ENCODE results near the gene WDR4. TPM values are rescaled to one million over a fixed set of nuclear protein-coding genes. Genes with fewer than 3 reads are reported as not detected.

Gene WDR4
- total and polyA plus RNA-seq, 4 donors = 4.6 to 12.9 (median 9.2) TPM

DNA sequence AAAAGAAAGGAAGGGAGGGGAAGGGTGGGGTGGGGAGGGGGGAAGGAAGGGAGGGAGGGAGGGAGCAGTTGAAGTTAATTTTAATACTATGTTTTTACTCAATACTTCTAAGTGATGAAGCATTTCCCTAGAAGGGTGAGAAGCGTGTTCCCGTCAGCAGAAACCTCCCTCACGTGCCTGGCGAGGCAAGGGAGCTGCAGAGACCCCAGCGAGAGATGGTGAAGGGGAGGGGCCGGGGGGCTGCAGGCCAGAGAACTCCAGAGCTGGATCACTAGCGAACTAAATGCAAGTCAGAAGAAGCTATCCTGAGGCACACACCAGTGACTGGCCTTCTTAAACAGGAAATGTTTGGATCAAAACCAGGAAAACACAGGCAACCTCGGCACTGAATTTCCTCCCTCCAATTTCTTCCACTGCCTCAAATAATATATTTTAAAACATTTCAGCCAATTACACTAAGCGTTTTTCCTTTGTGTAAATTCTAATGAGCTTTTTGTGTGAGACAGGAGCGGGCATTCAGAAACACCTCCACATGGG lies 18.0 kb downstream of the WDR4 start (continued):
- TF ChIP-seq, protein P1, sequence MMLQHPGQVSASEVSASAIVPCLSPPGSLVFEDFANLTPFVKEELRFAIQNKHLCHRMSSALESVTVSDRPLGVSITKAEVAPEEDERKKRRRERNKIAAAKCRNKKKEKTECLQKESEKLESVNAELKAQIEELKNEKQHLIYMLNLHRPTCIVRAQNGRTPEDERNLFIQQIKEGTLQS (IDR thresholded peaks at IDR 0.05) = no peak
- no peak for TF ChIP-seq HNF4A (conservative IDR thresholded peaks at IDR 0.05)
- TF ChIP-seq, protein P2, sequence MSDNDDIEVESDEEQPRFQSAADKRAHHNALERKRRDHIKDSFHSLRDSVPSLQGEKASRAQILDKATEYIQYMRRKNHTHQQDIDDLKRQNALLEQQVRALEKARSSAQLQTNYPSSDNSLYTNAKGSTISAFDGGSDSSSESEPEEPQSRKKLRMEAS (IDR thresholded peaks at IDR 0.05) = no peak
- TF ChIP-seq SP1 (IDR thresholded peaks at IDR 0.05) = no peak
- no peak for TF ChIP-seq NR2F2 (IDR thresholded peaks at IDR 0.05)
- TF ChIP-seq RXRA (IDR thresholded peaks at IDR 0.05) = no peak

DNA sequence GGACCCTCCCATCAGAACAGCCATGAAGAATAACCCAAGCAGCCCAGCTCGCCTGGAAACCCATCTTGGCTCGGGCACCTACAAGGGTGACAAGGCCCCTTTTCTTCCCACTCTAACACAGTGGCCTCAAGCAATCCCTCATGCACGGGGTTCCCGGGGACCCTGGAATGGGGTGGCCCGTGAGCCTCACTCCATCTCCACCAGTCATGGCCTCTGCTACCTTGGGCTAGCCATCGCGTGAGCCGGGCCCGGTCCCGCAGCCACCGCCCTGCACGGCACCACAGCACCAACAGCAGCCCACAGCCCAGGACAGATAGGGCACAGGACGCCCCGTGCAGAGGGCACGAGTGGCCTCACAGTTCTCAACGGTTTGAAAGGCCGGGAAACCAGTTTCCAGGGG lies 19.0 kb downstream of the WDR4 start:
- WGBS = 96% methylated on average over 17 of the region's 17 CpGs
- Histone ChIP-seq H3K4me1 (ENCODE audit: control insufficient read depth in 4 of 4, insufficient read depth in 4 of 4, low read length in 3 of 4) (peaks cover 0 to 9% (median 1%) of the 10 kb centered on the region in 4 donors), H3K9me3 (ENCODE audit: control insufficient read depth in 4 of 4, low read length in 3 of 4) (no peaks in the 10 kb centered on the region), H3K4me3 (ENCODE audit: low read depth in 1 of 3, low read length in 3 of 3) (no peak overlapping the region), H3K36me3 (ENCODE audit: control insufficient read depth in 4 of 4, insufficient read depth in 3 of 4, low read depth in 1 of 4, low read length in 3 of 4) (peaks cover 5 to 65% (median 23%) of the 10 kb centered on the region in 4 donors), H3K27me3 (ENCODE audit: control insufficient read depth in 4 of 4, insufficient read depth in 4 of 4, low read length in 3 of 4) (no peaks in the 10 kb centered on the region), H3K9ac (ENCODE audit: low read depth in 1 of 2, low read length in 2 of 2) (no peak overlapping the region), H3K27ac (ENCODE audit: low read depth in 1 of 2, low read length in 2 of 2) (no peak overlapping the region)
- TF ChIP-seq YY1 (IDR thresholded peaks at IDR 0.05) = no peak
- TF ChIP-seq, protein P3, sequence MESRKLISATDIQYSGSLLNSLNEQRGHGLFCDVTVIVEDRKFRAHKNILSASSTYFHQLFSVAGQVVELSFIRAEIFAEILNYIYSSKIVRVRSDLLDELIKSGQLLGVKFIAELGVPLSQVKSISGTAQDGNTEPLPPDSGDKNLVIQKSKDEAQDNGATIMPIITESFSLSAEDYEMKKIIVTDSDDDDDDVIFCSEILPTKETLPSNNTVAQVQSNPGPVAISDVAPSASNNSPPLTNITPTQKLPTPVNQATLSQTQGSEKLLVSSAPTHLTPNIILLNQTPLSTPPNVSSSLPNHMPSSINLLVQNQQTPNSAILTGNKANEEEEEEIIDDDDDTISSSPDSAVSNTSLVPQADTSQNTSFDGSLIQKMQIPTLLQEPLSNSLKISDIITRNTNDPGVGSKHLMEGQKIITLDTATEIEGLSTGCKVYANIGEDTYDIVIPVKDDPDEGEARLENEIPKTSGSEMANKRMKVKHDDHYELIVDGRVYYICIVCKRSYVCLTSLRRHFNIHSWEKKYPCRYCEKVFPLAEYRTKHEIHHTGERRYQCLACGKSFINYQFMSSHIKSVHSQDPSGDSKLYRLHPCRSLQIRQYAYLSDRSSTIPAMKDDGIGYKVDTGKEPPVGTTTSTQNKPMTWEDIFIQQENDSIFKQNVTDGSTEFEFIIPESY (IDR thresholded peaks at IDR 0.05) = no peak
- TF ChIP-seq, protein P2 (IDR thresholded peaks at IDR 0.05) = no peak
- no peak for TF ChIP-seq GABPA (IDR thresholded peaks at IDR 0.05 in 1 of 2, conservative IDR thresholded peaks at IDR 0.05 in 1 of 2)
- no peak for TF ChIP-seq JUND (IDR thresholded peaks at IDR 0.05)
- TF ChIP-seq TAF1 (conservative IDR thresholded peaks at IDR 0.05) = no peak
- TF ChIP-seq SP1 (IDR thresholded peaks at IDR 0.05) = no peak
- no peak for TF ChIP-seq NR2F2 (IDR thresholded peaks at IDR 0.05)
- TF ChIP-seq FOXA2 (IDR thresholded peaks at IDR 0.05) = no peak
- no peak for DNase-seq (ENCODE audit: low spot score)

DNA sequence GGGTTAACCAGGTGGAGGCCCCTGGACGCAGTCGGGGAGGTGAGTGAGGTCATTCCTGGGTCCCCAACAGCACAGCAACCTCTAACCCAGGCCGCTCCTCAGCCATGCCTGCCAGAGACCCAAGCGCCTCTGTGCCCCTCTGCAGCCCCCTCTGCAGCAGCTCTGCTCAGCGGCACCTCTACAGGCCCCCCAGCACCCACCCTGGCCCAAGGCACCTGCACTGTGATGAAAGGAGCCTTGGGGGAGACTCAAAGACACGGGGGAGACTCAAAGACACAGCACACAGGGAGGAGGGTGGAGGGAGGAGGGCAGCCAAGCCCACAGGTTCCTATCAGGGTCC lies 19.5 kb downstream of the WDR4 start:
- H3K36me3 ChIP-seq (ENCODE audit: control insufficient read depth in 4 of 4, insufficient read depth in 3 of 4, low read depth in 1 of 4, low read length in 3 of 4) = peaks cover 5 to 69% (median 26%) of the 10 kb centered on the region in 4 donors
- H3K4me3 ChIP-seq (ENCODE audit: low read depth in 1 of 3, low read length in 3 of 3) = no peak overlapping the region
- no peak overlapping the region for H3K27ac ChIP-seq (ENCODE audit: low read depth in 1 of 2, low read length in 2 of 2)
- TF ChIP-seq JUND (IDR thresholded peaks at IDR 0.05) (no peak), GABPA (IDR thresholded peaks at IDR 0.05 in 1 of 2, conservative IDR thresholded peaks at IDR 0.05 in 1 of 2) (no peak), YY1 (IDR thresholded peaks at IDR 0.05) (no peak), FOXA2 (IDR thresholded peaks at IDR 0.05) (no peak), EGR1 (IDR thresholded peaks at IDR 0.05; ENCODE audit: low read depth in 2 of 2) (no peak), RXRA (IDR thresholded peaks at IDR 0.05) (no peak), HNF4G (IDR thresholded peaks at IDR 0.05) (no peak), TAF1 (conservative IDR thresholded peaks at IDR 0.05) (no peak), FOXA1 (IDR thresholded peaks at IDR 0.05) (no peak), SP1 (IDR thresholded peaks at IDR 0.05) (no peak)
- TF ChIP-seq, protein P3 (IDR thresholded peaks at IDR 0.05) = no peak
- TF ChIP-seq, protein P2 (IDR thresholded peaks at IDR 0.05) = no peak
- DNase-seq (ENCODE audit: low spot score) = no peak
- H3K27me3 ChIP-seq (ENCODE audit: control insufficient read depth in 4 of 4, insufficient read depth in 4 of 4, low read length in 3 of 4) = no peaks in the 10 kb centered on the region
- no peaks in the 10 kb centered on the region for H3K9me3 ChIP-seq (ENCODE audit: control insufficient read depth in 4 of 4, low read length in 3 of 4)
- 97% methylated on average over 6 of the region's 6 CpGs for WGBS
- H3K4me1 ChIP-seq (ENCODE audit: control insufficient read depth in 4 of 4, insufficient read depth in 4 of 4, low read length in 3 of 4) = peaks cover 0 to 5% (median 0%) of the 10 kb centered on the region in 4 donors
- H3K9ac ChIP-seq (ENCODE audit: low read depth in 1 of 2, low read length in 2 of 2) = no peak overlapping the region

All from liver (tissue), 9 donors.